RWPE2 (cell line): ENCODE measurements around the gene KLHL29.

Source experiments
- ATAC-seq: fragments of 200-7000 bp; cut with Tn5 transposase; 3 replicates; pipeline ENCODE4 v1.9.1; 2021; ENCODE audit warnings: low read depth
- DNase-seq: peaks from one replicate; pipeline ENCODE4 v3.0.0-alpha.2; 2020; ENCODE audit warnings: low spot score
- H3K27ac ChIP-seq: fragments of 450-650 bp; 2 replicates; pipeline ENCODE4 v1.5.1; 2017; ENCODE audit warnings: mild to moderate bottlenecking; ENCODE audit not compliant: poor library complexity, severe bottlenecking
- H3K27me3 ChIP-seq: fragments of 250-450 bp; sonication (Bioruptor Pico); 2 replicates; pipeline ENCODE4 v1.5.1; 2021; ENCODE audit warnings: mild to moderate bottlenecking, moderate library complexity; ENCODE audit not compliant: insufficient read depth, poor library complexity, severe bottlenecking
- H3K36me3 ChIP-seq: fragments of 250-450 bp; sonication (Bioruptor Pico); 2 replicates; pipeline ENCODE4 v1.5.1; 2020; ENCODE audit warnings: low read depth, mild to moderate bottlenecking, moderate library complexity
- H3K4me1 ChIP-seq: fragments of 250-450 bp; sonication (Bioruptor Pico); 2 replicates; pipeline ENCODE4 v1.5.1; 2021; ENCODE audit warnings: mild to moderate bottlenecking, moderate library complexity; ENCODE audit not compliant: insufficient read depth, poor library complexity, severe bottlenecking
- H3K4me3 ChIP-seq: fragments of 250-450 bp; sonication (Bioruptor Pico); 2 replicates; pipeline ENCODE4 v1.5.1; 2021; ENCODE audit warnings: mild to moderate bottlenecking, moderate library complexity; ENCODE audit not compliant: severe bottlenecking
- H3K9me3 ChIP-seq: fragments of 250-450 bp; sonication (Bioruptor Pico); 2 replicates; pipeline ENCODE4 v1.5.1; 2021; ENCODE audit warnings: mild to moderate bottlenecking, moderate library complexity; ENCODE audit not compliant: severe bottlenecking
- CTCF ChIP-seq: fragments of 450-650 bp; IDR thresholded peaks from one replicate; pipeline ENCODE4 v1.5.1; 2017; ENCODE audit warnings: mild to moderate bottlenecking, moderate library complexity; ENCODE audit not compliant: poor library complexity, severe bottlenecking

KLHL29 gene

GRCh38 chr2:23687214-23687613 lies 302.2 kb downstream of the KLHL29 start:
- no peaks in the 10 kb centered on the region for H3K4me1 ChIP-seq
- ATAC-seq: no peak
- H3K4me3 ChIP-seq: no peak overlapping the region

GRCh38 chr2:23687713-23688112 lies 302.7 kb downstream of the KLHL29 start:
- Histone ChIP-seq H3K9me3 (no peaks in the 10 kb centered on the region), H3K36me3 (no peaks in the 10 kb centered on the region), H3K4me3 (no peak overlapping the region), H3K27me3 (no peaks in the 10 kb centered on the region), H3K4me1 (no peaks in the 10 kb centered on the region), H3K27ac (no peak overlapping the region)
- DNase-seq (peak; percentile 48), ATAC-seq (no peak)
- TF ChIP-seq CTCF: no peak

More at GRCh38 chr2:23687214-23687613, 302.2 kb downstream of the KLHL29 start:
- Histone ChIP-seq H3K27ac (no peak overlapping the region), H3K27me3 (no peaks in the 10 kb centered on the region), H3K36me3 (no peaks in the 10 kb centered on the region), H3K9me3 (no peaks in the 10 kb centered on the region)
- TF ChIP-seq CTCF: no peak
- no peak for DNase-seq

GRCh38 chr2:23688486-23689130 lies 303.6 kb downstream of the KLHL29 start:
- H3K27ac ChIP-seq: no peak overlapping the region
- TF ChIP-seq CTCF: no peak
- ATAC-seq: no peak

GRCh38 chr2:23689131-23689700 lies 304.2 kb downstream of the KLHL29 start:
- Histone ChIP-seq H3K27me3 (no peaks in the 10 kb centered on the region), H3K9me3 (no peaks in the 10 kb centered on the region), H3K36me3 (no peaks in the 10 kb centered on the region), H3K4me3 (no peak overlapping the region), H3K27ac (no peak overlapping the region), H3K4me1 (no peaks in the 10 kb centered on the region)
- DNase-seq: peak; percentile 49
- ATAC-seq: no peak
- no peak for TF ChIP-seq CTCF

More at GRCh38 chr2:23688486-23689130, 303.6 kb downstream of the KLHL29 start:
- H3K27me3 ChIP-seq: no peaks in the 10 kb centered on the region
- no peaks in the 10 kb centered on the region for H3K36me3 ChIP-seq
- peak; percentile 46 for DNase-seq
- H3K9me3 ChIP-seq: no peaks in the 10 kb centered on the region
- no peak overlapping the region for H3K4me3 ChIP-seq
- H3K4me1 ChIP-seq: no peaks in the 10 kb centered on the region

GRCh38 chr2:23689891-23690290 lies 304.9 kb downstream of the KLHL29 start:
- no peak for ATAC-seq
- no peak for TF ChIP-seq CTCF

More at GRCh38 chr2:23689891-23690290, 304.9 kb downstream of the KLHL29 start:
- Histone ChIP-seq H3K36me3 (no peaks in the 10 kb centered on the region), H3K9me3 (no peaks in the 10 kb centered on the region), H3K27me3 (no peaks in the 10 kb centered on the region), H3K27ac (no peak overlapping the region), H3K4me3 (no peak overlapping the region), H3K4me1 (no peaks in the 10 kb centered on the region)
- DNase-seq: peak; percentile 28
